HG02588 (cell line): Measurements from ENCODE around the gene TFF1.

Experiments
- ATAC-seq: cut with Tn5 transposase; IDR thresholded peaks from one replicate; pipeline ENCODE4 v1.9.1; 2021; ENCODE audit warnings: mild to moderate bottlenecking, moderate library complexity; ENCODE audit not compliant: unreplicated experiment

The TFF1 gene

GRCh38 chr21:42364304-42364865 is 1.9 kb downstream of the TFF1 start:
- no peak for ATAC-seq

GRCh38 chr21:42363312-42363711 is 3.0 kb downstream of the TFF1 start:
- ATAC-seq, result no peak

- no peak for ATAC-seq
These were observed 3.6 kb downstream of the TFF1 start for GRCh38 chr21:42362700-42363099.

- no peak for ATAC-seq
These were observed 4.1 kb downstream of the TFF1 start for GRCh38 chr21:42362198-42362597.

GRCh38 chr21:42361286-42361685 is 5.0 kb downstream of the TFF1 start:
- ATAC-seq, result no peak

GRCh38 chr21:42360317-42360716 is 6.0 kb downstream of the TFF1 start:
- no peak for ATAC-seq

GRCh38 chr21:42358937-42359336 is 7.4 kb downstream of the TFF1 start:
- ATAC-seq, result no peak

- ATAC-seq, result no peak
These were observed 8.1 kb downstream of the TFF1 start for GRCh38 chr21:42358261-42358660.

- ATAC-seq, result no peak
These were observed 9.0 kb downstream of the TFF1 start for GRCh38 chr21:42357307-42357706.

- no peak for ATAC-seq
These were observed 9.7 kb downstream of the TFF1 start for GRCh38 chr21:42356650-42357049.

- ATAC-seq, result no peak
These were observed 10.3 kb downstream of the TFF1 start for GRCh38 chr21:42356046-42356445.

- no peak for ATAC-seq
These were observed 12.7 kb downstream of the TFF1 start for GRCh38 chr21:42353623-42354022.

GRCh38 chr21:42352441-42353095 is 13.8 kb downstream of the TFF1 start:
- ATAC-seq, result no peak

GRCh38 chr21:42351626-42352440 is 14.5 kb downstream of the TFF1 start:
- ATAC-seq, result no peak

- no peak for ATAC-seq
These were observed 15.4 kb downstream of the TFF1 start, which contains the start of gene TFF2 for GRCh38 chr21:42350927-42351426. TSS of gene TFF2 (minus strand) at chr21:42350994. CDS start at chr21:42350957, 37 bp downstream.

GRCh38 chr21:42350318-42350910 is 15.9 kb downstream of the TFF1 start:
- no peak for ATAC-seq

GRCh38 chr21:42349420-42350317 is 16.7 kb downstream of the TFF1 start:
- no peak for ATAC-seq

GRCh38 chr21:42348762-42349161 is 17.6 kb downstream of the TFF1 start:
- ATAC-seq, result no peak

- ATAC-seq, result no peak
These were observed 18.6 kb downstream of the TFF1 start for GRCh38 chr21:42347601-42348327.
